ENCODE data around the gene LARP6. TPM values are rescaled to one million over a fixed set of nuclear protein-coding genes. Genes with fewer than 3 reads are reported as not detected.

Gene LARP6
- total and polyA plus RNA-seq, 2 of the 4 experiments (the other 2 are of a cell fraction) = 36.4 to 135 TPM

DNA sequence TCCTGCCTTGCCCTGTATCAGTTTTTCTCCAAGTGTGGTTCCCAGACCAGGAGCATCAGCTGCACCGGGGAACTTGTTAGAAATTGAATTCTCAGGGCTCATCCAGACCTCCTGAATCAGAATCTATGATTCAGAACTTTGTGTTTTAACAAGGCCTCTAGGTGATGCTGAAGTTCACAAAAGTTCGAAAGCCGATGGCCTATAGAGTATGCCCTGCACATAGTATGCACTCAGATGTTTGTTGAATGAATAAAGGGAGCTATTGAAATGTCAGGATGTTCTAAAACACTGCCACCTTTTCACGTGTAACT lies 664 bp upstream of the LARP6 start:
- peak overlapping the region; percentile 93 for H3K23ac ChIP-seq (ENCODE audit: low read depth, low read length)
- H3K4me2 ChIP-seq (ENCODE audit: low read depth, low read length) = peak overlapping the region; percentile 88
- peak overlapping the region; percentile 81 for H3K9ac ChIP-seq (ENCODE audit: low read depth, low read length)
- peaks cover 8% of the 10 kb centered on the region for H3K36me3 ChIP-seq (ENCODE audit: control insufficient read depth, insufficient read depth, low read length)
- dilution Hi-C loops (cut with HindIII; ENCODE audit: low sequenced_read_pairs, unreplicated experiment) = no loop called here
- peak overlapping the region; percentile 95 for H3K14ac ChIP-seq (replicated peaks; ENCODE audit: low read depth, low read length)
- H2AK9ac ChIP-seq (replicated peaks; ENCODE audit: low read depth, low read length, poor library complexity) = peak overlapping the region; percentile 88
- peak overlapping the region; percentile 91 for H3K18ac ChIP-seq (ENCODE audit: low read depth, low read length)
- peak overlapping the region; percentile 87 for H2BK120ac ChIP-seq (ENCODE audit: low read depth, low read length)
- H3K56ac ChIP-seq (ENCODE audit: extremely low read depth, insufficient read depth, low read length) = peak overlapping the region; percentile 33; the same call in 1 of the 2 replicates
- peaks cover 22% of the 10 kb centered on the region for H4K20me1 ChIP-seq (ENCODE audit: insufficient read depth, low read length)
- H2BK5ac ChIP-seq (ENCODE audit: low read depth, low read length, poor library complexity, severe bottlenecking) = peak overlapping the region; percentile 77
- H4K8ac ChIP-seq (ENCODE audit: low read depth in 2 of 2, low read length in 2 of 2) = peak overlapping the region; percentile 73 to 91
- in situ Hi-C loops (cut with MboI; ENCODE audit: low sequenced_read_pairs) = no loop called here
- peak overlapping the region; percentile 23 for H2BK20ac ChIP-seq (ENCODE audit: low read depth, low read length)
- ATAC-seq (ENCODE audit: low read depth) = peak; percentile 5
- peak overlapping the region; percentile 83 for H4K91ac ChIP-seq (ENCODE audit: insufficient read depth, low read depth, low read length)
- 0% methylated on average over 1 of the region's 4 CpGs; no CpG with 5 or more reads in 1 of the 2 experiments for WGBS, 2 experiments (ENCODE audit: extremely low coverage in 2 of 2, insufficient read length in 1 of 2)
- no peak for TF ChIP-seq CHD1 (IDR thresholded peaks at IDR 0.05; ENCODE audit: low read depth, low read length)
- no peak for TF ChIP-seq BHLHE40 (IDR thresholded peaks at IDR 0.05; ENCODE audit: low read depth, low read length)
- no peak for TF ChIP-seq CEBPB (IDR thresholded peaks at IDR 0.05; ENCODE audit: low read depth, low read length)
- no peak for TF ChIP-seq POLR2A (IDR thresholded peaks at IDR 0.05; ENCODE audit: low read depth, low read length)
- TF ChIP-seq, protein P1, sequence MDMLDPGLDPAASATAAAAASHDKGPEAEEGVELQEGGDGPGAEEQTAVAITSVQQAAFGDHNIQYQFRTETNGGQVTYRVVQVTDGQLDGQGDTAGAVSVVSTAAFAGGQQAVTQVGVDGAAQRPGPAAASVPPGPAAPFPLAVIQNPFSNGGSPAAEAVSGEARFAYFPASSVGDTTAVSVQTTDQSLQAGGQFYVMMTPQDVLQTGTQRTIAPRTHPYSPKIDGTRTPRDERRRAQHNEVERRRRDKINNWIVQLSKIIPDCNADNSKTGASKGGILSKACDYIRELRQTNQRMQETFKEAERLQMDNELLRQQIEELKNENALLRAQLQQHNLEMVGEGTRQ (IDR thresholded peaks at IDR 0.05; ENCODE audit: low read depth, low read length) = no peak
- TF ChIP-seq MXI1 (IDR thresholded peaks at IDR 0.05; ENCODE audit: borderline replicate concordance, low read depth, low read length) = no peak
- TF ChIP-seq, protein P2, sequence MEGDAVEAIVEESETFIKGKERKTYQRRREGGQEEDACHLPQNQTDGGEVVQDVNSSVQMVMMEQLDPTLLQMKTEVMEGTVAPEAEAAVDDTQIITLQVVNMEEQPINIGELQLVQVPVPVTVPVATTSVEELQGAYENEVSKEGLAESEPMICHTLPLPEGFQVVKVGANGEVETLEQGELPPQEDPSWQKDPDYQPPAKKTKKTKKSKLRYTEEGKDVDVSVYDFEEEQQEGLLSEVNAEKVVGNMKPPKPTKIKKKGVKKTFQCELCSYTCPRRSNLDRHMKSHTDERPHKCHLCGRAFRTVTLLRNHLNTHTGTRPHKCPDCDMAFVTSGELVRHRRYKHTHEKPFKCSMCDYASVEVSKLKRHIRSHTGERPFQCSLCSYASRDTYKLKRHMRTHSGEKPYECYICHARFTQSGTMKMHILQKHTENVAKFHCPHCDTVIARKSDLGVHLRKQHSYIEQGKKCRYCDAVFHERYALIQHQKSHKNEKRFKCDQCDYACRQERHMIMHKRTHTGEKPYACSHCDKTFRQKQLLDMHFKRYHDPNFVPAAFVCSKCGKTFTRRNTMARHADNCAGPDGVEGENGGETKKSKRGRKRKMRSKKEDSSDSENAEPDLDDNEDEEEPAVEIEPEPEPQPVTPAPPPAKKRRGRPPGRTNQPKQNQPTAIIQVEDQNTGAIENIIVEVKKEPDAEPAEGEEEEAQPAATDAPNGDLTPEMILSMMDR (conservative IDR thresholded peaks at IDR 0.05; ENCODE audit: low read depth, low read length) = peak; percentile 30
- TF ChIP-seq RCOR1 (IDR thresholded peaks at IDR 0.05; ENCODE audit: insufficient replicate concordance, low read length) = no peak
- peak; percentile 34; the same call in 1 of the 2 replicates for TF ChIP-seq RAD21 (IDR thresholded peaks at IDR 0.05; ENCODE audit: low read length)
- peak overlapping the region; percentile 87 for H3K4ac ChIP-seq (ENCODE audit: low read depth, low read length)
- CTCF ChIA-PET = interaction anchor here (1.0 to 1.6 kb wide), 2 partner anchors 20 to 30 kb away, joined by 4 to 6 read pairs; no protein-coding TSS in a partner anchor
- peaks cover 12% of the 10 kb centered on the region for H3K9me1 ChIP-seq (ENCODE audit: insufficient read depth, low read length)
- peak overlapping the region; percentile 95 for H3K4me3 ChIP-seq (ENCODE audit: insufficient read depth, low read depth, low read length)
- intact Hi-C loops (cut with micrococcal nuclease) = no loop called here
- peaks cover 23% of the 10 kb centered on the region for H3K4me1 ChIP-seq (ENCODE audit: control insufficient read depth, insufficient read depth, low read length)
- peaks cover 13 to 43% of the 10 kb centered on the region in 2 experiments for H3K79me1 ChIP-seq (ENCODE audit: low read depth in 1 of 2, low read length in 2 of 2)
- peak overlapping the region; percentile 92 for H2AFZ ChIP-seq (replicated peaks; ENCODE audit: low read length, poor library complexity)
- peak; percentile 62 for DNase-seq
- no peaks in the 10 kb centered on the region for H3K27me3 ChIP-seq (ENCODE audit: control insufficient read depth, insufficient read depth, low read length)
- H2AK5ac ChIP-seq (ENCODE audit: low read depth, low read length) = peak overlapping the region; percentile 81
- H3K9me3 ChIP-seq (ENCODE audit: control insufficient read depth, insufficient read depth, low read length) = no peaks in the 10 kb centered on the region
- no TSS peak for BruUV-seq (replicated peaks)
- POLR2A ChIA-PET (ENCODE audit: unreplicated experiment) = interaction anchor here (0.5 kb wide), 1 partner anchor 30 kb away, joined by 3 read pairs; no protein-coding TSS in a partner anchor
- peak overlapping the region; percentile 91 for H3K27ac ChIP-seq (ENCODE audit: insufficient read depth, low read length)
- H4K5ac ChIP-seq (ENCODE audit: low read depth, low read length) = peak overlapping the region; percentile 96
- H2BK15ac ChIP-seq (ENCODE audit: low read depth, low read length) = peak overlapping the region; percentile 79; the same call in 2 of the 3 replicates

All from IMR-90 (cell line).